GM18520 (cell line): ENCODE results near the gene MATCAP1.

Experiments used
- ATAC-seq: cut with Tn5 transposase; IDR thresholded peaks from one replicate; pipeline ENCODE4 v1.9.1; 2021; ENCODE audit not compliant: unreplicated experiment

MATCAP1 gene

GRCh38 chr16:67158637-67159600 is 24.8 kb downstream of the MATCAP1 start:
- ATAC-seq: peak; percentile 27

- no peak for ATAC-seq
Measured at GRCh38 chr16:67157892-67158635, 25.7 kb downstream of the MATCAP1 start.

- no peak for ATAC-seq
Measured at GRCh38 chr16:67157106-67157748, 26.5 kb downstream of the MATCAP1 start.

- no peak for ATAC-seq
Measured at GRCh38 chr16:67156143-67156844, 27.5 kb downstream of the MATCAP1 start.

- no peak for ATAC-seq
Measured at GRCh38 chr16:67155295-67156142, 28.2 kb downstream of the MATCAP1 start.

- ATAC-seq: no peak
Measured at GRCh38 chr16:67154578-67155294, 29.0 kb downstream of the MATCAP1 start.

GRCh38 chr16:67151431-67152097 is 32.2 kb downstream of the MATCAP1 start:
- ATAC-seq: no peak

GRCh38 chr16:67150833-67151396 is 32.8 kb downstream of the MATCAP1 start, which contains the start of gene B3GNT9:
B3GNT9 (minus strand) TSS chr16:67150998; CDS start chr16:67150485, 513 bp downstream.
- ATAC-seq: no peak

GRCh38 chr16:67150047-67150832 is 33.5 kb downstream of the MATCAP1 start:
- ATAC-seq: no peak

- ATAC-seq: no peak
Measured at GRCh38 chr16:67149276-67150046, 34.3 kb downstream of the MATCAP1 start.

GRCh38 chr16:67148656-67149275 is 35.0 kb downstream of the MATCAP1 start:
- ATAC-seq: no peak

- no peak for ATAC-seq
Measured at GRCh38 chr16:67148221-67148620, 35.5 kb downstream of the MATCAP1 start.

- no peak for ATAC-seq
Measured at GRCh38 chr16:67147437-67148140, 36.2 kb downstream of the MATCAP1 start.

GRCh38 chr16:67146523-67147357 is 37.0 kb downstream of the MATCAP1 start:
- ATAC-seq: no peak

- no peak for ATAC-seq
Measured at GRCh38 chr16:67145746-67146145, 38.0 kb downstream of the MATCAP1 start.
